Endodermal cell (in vitro differentiated cells): ENCODE results near the gene THADA. TPM values are rescaled to one million over a fixed set of nuclear protein-coding genes. Genes with fewer than 3 reads are reported as not detected.

Experiments
- DNase-seq: peaks from one replicate; pipeline ENCODE4 v3.0.0-alpha.2; 2017
- H3K27ac ChIP-seq: 2 replicates; pipeline ENCODE4 v1.5.1; 2013; ENCODE audit warnings: mild to moderate bottlenecking, low read depth, low read length, moderate library complexity
- H3K27me3 ChIP-seq: 2 replicates; pipeline ENCODE4 v1.6.1; 2013; ENCODE audit warnings: mild to moderate bottlenecking, low read length, moderate library complexity; ENCODE audit not compliant: insufficient read depth, control insufficient read depth, poor library complexity, severe bottlenecking
- H3K36me3 ChIP-seq: 2 replicates; pipeline ENCODE4 v1.7.0; 2013; ENCODE audit warnings: mild to moderate bottlenecking, low read length, moderate library complexity; ENCODE audit not compliant: control insufficient read depth, insufficient read depth
- H3K4me1 ChIP-seq: one replicate; pipeline ENCODE4 v1.7.0; 2013; ENCODE audit warnings: low read length; ENCODE audit not compliant: control insufficient read depth, insufficient read depth
- H3K4me3 ChIP-seq: 2 replicates; pipeline ENCODE4 v1.5.1; 2013; ENCODE audit warnings: mild to moderate bottlenecking, low read length, moderate library complexity
- H3K9ac ChIP-seq: 2 replicates; pipeline ENCODE4 v1.6.1; 2013; ENCODE audit warnings: mild to moderate bottlenecking, low read length, moderate library complexity; ENCODE audit not compliant: poor library complexity, severe bottlenecking; ENCODE audit errors: extremely low read depth
- H3K9me3 ChIP-seq: 2 replicates; pipeline ENCODE4 v1.6.1; 2013; ENCODE audit warnings: mild to moderate bottlenecking, low read length, moderate library complexity; ENCODE audit not compliant: control insufficient read depth
- H3K27ac Mint-ChIP-seq: 2 replicates; pipeline ENCODE4 v1.8.0; 2020; ENCODE audit warnings: mixed read lengths
- H3K27me3 Mint-ChIP-seq: 2 replicates; pipeline ENCODE4 v1.8.0; 2021; ENCODE audit warnings: mild to moderate bottlenecking, mixed read lengths; ENCODE audit not compliant: insufficient read depth
- H3K36me3 Mint-ChIP-seq: 2 replicates; pipeline ENCODE4 v1.8.0; 2020; ENCODE audit warnings: low read depth, mixed read lengths
- H3K4me1 Mint-ChIP-seq: 2 replicates; pipeline ENCODE4 v1.8.0; 2020; ENCODE audit warnings: mixed read lengths
- H3K4me3 Mint-ChIP-seq: 2 replicates; pipeline ENCODE4 v1.8.0; 2020; ENCODE audit warnings: mild to moderate bottlenecking, moderate library complexity, mixed read lengths
- H3K9me3 Mint-ChIP-seq: 2 replicates; pipeline ENCODE4 v1.8.0; 2020; ENCODE audit warnings: mild to moderate bottlenecking, mixed read lengths
- WGBS, 2 experiments: methylation state at CpG; one replicate each; pipeline versions ENCODE4 v1.1.5 to v1.1.7; 2013; ENCODE audit warnings: missing lambda C conversion rate in 2 of 2, mixed read lengths in 1 of 2; ENCODE audit not compliant: insufficient coverage in 1 of 2, insufficient read length in 1 of 2; 5-methylcytosine and 5-hydroxymethylcytosine counted together
- total RNA-seq, 2 donors: library from RNA; stranded (reverse); fragmentation: NEBNext Ultra II Directional in 1 of 2; extraction: Animal tissue kit (Norgen Biotek cat#: 25700) in 1 of 2; gene quantifications; 2 replicates in 1 of 2; 3 replicates in 1 of 2; pipeline ENCODE4 v1.2.1, GENCODE V29; 2021
- TF ChIP-seq, protein P1 (sequence below): fragments of 200-600 bp; sonication (generic); conservative IDR thresholded peaks from 2 replicates; pipeline ENCODE4 v1.5.0; 2021; ENCODE audit warnings: antibody characterized with exemption, mild to moderate bottlenecking

THADA gene
- total RNA-seq, 2 donors from 2014 or later: 32.8 to 35.0 TPM

DNA sequence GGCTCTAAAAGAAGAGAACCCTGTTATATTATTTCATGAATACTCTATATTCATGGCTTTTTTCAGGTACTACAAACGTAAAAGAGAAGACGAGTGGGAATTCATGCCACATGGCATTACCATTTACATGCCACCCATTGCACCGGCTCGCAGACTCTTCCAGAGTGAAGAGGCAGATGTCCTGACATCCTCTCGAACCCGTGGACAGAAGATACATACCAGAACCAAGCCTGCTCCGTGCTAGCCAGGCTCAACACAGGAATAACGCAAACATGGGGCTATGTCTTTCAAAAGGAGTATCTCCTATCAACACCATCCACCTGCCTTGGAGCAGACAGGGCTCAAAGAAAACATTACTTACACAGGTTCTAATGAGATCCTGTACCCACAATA, 168.8 kb downstream of the THADA start:
- TF ChIP-seq, protein P1, sequence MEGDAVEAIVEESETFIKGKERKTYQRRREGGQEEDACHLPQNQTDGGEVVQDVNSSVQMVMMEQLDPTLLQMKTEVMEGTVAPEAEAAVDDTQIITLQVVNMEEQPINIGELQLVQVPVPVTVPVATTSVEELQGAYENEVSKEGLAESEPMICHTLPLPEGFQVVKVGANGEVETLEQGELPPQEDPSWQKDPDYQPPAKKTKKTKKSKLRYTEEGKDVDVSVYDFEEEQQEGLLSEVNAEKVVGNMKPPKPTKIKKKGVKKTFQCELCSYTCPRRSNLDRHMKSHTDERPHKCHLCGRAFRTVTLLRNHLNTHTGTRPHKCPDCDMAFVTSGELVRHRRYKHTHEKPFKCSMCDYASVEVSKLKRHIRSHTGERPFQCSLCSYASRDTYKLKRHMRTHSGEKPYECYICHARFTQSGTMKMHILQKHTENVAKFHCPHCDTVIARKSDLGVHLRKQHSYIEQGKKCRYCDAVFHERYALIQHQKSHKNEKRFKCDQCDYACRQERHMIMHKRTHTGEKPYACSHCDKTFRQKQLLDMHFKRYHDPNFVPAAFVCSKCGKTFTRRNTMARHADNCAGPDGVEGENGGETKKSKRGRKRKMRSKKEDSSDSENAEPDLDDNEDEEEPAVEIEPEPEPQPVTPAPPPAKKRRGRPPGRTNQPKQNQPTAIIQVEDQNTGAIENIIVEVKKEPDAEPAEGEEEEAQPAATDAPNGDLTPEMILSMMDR: no peak
- no peak for DNase-seq
- Histone ChIP-seq H3K4me3 (no peak overlapping the region), H3K4me1 (no peaks in the 10 kb centered on the region), H3K9me3 (no peaks in the 10 kb centered on the region), H3K27me3 (no peaks in the 10 kb centered on the region), H3K36me3 (no peaks in the 10 kb centered on the region), H3K27ac (no peak overlapping the region), H3K9ac (no peak overlapping the region)
- H3K4me3 Mint-ChIP-seq: no peak overlapping the region
- no peak overlapping the region for H3K27ac Mint-ChIP-seq
- H3K9me3 Mint-ChIP-seq: no peaks in the 10 kb centered on the region
- WGBS, 2 experiments: 95 to 96% methylated on average over 7 to 8 of the region's 8 CpGs
- H3K36me3 Mint-ChIP-seq: peaks cover 10% of the 10 kb centered on the region
- no peaks in the 10 kb centered on the region for H3K27me3 Mint-ChIP-seq
- peaks cover 6% of the 10 kb centered on the region for H3K4me1 Mint-ChIP-seq

DNA sequence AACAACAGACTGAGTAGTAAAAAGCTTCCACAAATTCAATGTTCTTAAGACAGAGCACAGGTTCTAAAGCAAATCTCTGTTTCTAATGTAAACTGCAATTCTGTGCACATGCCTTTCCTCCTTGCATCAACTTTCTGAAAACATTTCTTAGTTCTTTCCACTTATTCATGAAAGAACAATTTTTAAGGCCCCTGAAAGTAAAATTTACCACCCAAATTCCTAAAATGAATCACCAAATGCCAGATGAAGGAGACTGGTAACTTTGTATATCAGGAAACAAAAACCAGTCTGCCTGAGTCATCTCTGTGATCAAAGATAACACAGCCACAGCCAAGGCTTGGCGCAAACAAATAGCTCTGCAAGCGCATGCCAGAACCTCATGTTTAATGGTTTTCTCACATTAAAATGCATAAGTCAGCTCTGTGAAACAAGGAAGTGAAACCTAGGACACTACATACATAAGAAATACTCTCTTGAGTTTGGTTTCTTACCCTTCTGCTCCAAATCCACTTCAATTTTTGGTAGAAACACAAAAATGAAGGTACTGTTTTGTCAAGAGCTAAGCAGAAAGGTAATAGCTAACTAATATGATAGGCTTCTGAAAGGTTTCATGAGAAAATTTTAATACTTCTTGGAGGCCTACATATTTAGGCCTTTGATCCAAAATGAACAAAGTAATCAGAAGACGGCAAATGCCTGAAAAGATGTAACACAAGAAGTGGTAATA, 169.4 kb downstream of the THADA start:
- peaks cover 6% of the 10 kb centered on the region for H3K4me1 Mint-ChIP-seq
- H3K36me3 Mint-ChIP-seq: peaks cover 10% of the 10 kb centered on the region
- H3K9me3 ChIP-seq: no peaks in the 10 kb centered on the region
- WGBS, 2 experiments: 86 to 92% methylated on average over 2 to 3 of the region's 3 CpGs
- no peaks in the 10 kb centered on the region for H3K27me3 ChIP-seq
- no peak for DNase-seq
- TF ChIP-seq, protein P1: no peak
- no peaks in the 10 kb centered on the region for H3K27me3 Mint-ChIP-seq
- H3K9me3 Mint-ChIP-seq: no peaks in the 10 kb centered on the region
- H3K4me1 ChIP-seq: no peaks in the 10 kb centered on the region
- no peak overlapping the region for H3K9ac ChIP-seq
- H3K36me3 ChIP-seq: no peaks in the 10 kb centered on the region
- H3K4me3 ChIP-seq: no peak overlapping the region
- peak overlapping the region; percentile 35 for H3K27ac Mint-ChIP-seq
- no peak overlapping the region for H3K4me3 Mint-ChIP-seq
- no peak overlapping the region for H3K27ac ChIP-seq

DNA sequence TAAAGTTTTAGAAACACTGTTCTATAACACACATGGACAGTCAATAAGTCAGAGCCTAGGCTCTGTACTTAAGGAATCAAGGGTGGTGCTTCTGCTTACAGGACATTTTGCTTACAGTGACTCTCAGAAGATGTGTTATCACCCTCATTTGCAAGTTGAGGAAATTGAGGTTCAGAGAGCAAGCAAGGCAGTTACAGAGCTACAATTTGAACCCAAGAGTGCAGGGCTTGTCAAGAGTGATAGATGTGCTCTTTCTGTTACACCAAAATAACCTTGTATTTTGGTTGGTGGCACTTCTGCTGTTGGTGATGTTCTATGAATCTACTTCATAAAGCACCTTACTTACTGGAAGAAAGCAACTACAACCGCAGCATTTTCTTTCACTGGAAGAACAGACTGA, 170.2 kb downstream of the THADA start:
- Mint-ChIP-seq H3K4me3 (no peak overlapping the region), H3K4me1 (peaks cover 14% of the 10 kb centered on the region), H3K27ac (no peak overlapping the region), H3K27me3 (no peaks in the 10 kb centered on the region), H3K36me3 (peaks cover 7% of the 10 kb centered on the region), H3K9me3 (no peaks in the 10 kb centered on the region)
- Histone ChIP-seq H3K9me3 (no peaks in the 10 kb centered on the region), H3K27ac (no peak overlapping the region), H3K9ac (no peak overlapping the region), H3K27me3 (no peaks in the 10 kb centered on the region), H3K4me1 (no peaks in the 10 kb centered on the region), H3K36me3 (no peaks in the 10 kb centered on the region), H3K4me3 (no peak overlapping the region)
- TF ChIP-seq, protein P1: no peak
- no peak for DNase-seq
- WGBS, 2 experiments: 93% methylated on average over 1 of the region's 1 CpG; no CpG with 5 or more reads in 1 of the 2 experiments
